ENCODE data around the gene MMP20.

GRCh38 chr11:102590276-102591049 lies 34.7 kb downstream of the MMP20 start:
- TF ChIP-seq CTCF (IDR thresholded peaks at IDR 0.05; ENCODE audit: extremely low read depth in 1 of 2, insufficient read depth in 1 of 2, low read depth in 1 of 2, low read length in 2 of 2) (no peak), POLR2A (IDR thresholded peaks at IDR 0.05; ENCODE audit: low read depth, low read length) (no peak)

Data from endothelial cell of umbilical vein (primary cell).